A673 (cell line): Measurements from ENCODE around the gene REXO1.

ENCODE experiments used
- CTCF ChIP-seq: fragments of 300-800, 200-600 bp; sonication (generic); conservative IDR thresholded peaks from 2 replicates; pipeline ENCODE4 v1.5.1; 2017; ENCODE audit warnings: low read depth, mild to moderate bottlenecking, antibody characterized with exemption, low read length, moderate library complexity, mixed read lengths
- EZH2 ChIP-seq: fragments of 200-600 bp; sonication (generic); IDR thresholded peaks from 2 replicates; pipeline ENCODE4 v1.6.1; 2017; ENCODE audit warnings: borderline replicate concordance, low read depth, mild to moderate bottlenecking, mixed read lengths, antibody characterized with exemption, low read length; ENCODE audit not compliant: poor library complexity, severe bottlenecking

GRCh38 chr19:1817553-1818179 lies 30.6 kb downstream of the REXO1 start:
- TF ChIP-seq EZH2 (no peak), CTCF (no peak)
